CD4-positive, alpha-beta T cell treated with Interleukin-15 for 4 hours (primary cell): ENCODE data around the gene TNNI2.
"Not testable (repeated sequence)": the region's sequence is repeated elsewhere in the genome, so short reads cannot be mapped to it uniquely, and the experiment has no call there.

Experiments
- DNase-seq: peaks from one replicate; pipeline ENCODE4 v3.0.0-alpha.2; 2020; ENCODE audit warnings: low spot score

TNNI2 gene

DNA sequence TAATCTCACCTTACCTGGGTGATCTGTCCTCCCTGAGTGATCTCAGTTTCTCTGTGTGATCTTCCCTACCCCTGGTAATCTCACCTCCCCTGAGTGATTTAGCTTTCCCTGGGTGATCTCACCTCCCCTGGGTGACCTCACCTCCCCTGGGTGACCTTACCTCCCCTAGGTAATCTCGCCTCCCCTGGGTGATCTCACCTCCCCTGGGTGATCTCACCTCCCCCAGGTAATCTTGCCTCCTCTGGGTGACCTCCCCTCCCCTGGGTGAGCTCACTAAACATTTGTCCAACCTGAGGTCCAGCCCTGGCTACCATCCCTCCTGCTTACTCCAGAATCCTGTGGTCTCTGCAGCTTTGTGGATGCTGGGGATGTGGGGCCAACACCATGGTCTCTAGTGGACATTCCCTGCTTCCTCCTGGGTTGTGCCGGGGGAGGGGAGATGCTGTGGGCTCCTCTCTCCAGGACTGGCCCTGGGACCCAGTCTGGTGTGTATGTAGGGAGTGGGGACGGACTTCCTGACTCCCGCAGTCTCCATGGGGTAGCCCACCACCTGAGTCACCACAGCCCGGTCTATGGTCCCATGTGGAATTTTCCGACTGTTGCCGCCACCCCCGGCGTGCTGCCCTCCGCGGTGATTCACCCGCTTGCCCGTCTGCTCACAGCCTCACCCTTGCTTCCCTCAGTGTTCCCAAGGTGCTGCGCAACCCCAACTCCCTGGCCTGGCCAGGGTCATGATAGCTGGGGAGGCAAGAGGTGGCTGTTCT is 24.0 kb downstream of the TNNI2 start:
- DNase-seq: no peak

DNA sequence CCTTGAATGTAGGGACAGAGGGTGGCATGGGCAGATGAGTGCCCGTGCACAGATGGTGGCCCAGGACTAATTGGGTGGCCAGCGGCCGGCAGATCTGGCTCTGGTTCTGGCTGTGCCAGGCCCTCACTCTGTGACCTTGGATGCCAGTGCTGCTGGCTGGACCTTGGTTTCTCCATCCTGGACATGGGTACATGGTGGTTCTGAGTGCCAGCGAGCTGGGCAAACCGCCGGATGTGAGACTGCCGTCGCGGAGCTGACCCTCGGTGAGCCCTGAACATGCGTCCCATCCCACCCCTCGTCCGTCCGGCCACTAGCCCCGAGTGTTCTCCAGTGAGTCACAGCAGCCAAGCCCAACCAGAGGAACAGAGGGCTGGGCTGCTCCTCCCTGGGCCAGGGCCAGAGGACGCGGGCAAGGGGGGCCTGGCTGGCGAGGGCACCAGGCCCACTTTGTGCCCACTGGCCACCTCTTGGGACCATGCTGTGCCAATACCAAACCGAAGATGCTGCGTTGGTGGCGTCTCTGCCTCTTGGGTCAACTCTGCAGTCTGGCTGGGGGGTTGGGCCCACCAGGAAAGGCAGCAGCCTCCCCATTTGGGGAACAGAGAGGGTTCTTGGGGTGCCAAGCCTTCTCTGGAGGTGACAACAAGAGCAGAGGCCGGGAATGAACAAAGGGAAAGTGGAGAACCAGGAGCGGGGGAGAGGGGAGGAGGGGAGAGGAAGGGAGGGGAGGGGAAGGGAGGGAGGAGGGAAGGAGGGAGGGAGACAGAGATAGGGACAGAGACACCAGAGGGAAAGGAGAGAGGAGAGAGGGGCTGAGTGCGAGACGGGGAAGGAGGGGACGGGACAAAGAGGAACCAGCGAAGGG is 24.8 kb downstream of the TNNI2 start:
- no peak for DNase-seq

DNA sequence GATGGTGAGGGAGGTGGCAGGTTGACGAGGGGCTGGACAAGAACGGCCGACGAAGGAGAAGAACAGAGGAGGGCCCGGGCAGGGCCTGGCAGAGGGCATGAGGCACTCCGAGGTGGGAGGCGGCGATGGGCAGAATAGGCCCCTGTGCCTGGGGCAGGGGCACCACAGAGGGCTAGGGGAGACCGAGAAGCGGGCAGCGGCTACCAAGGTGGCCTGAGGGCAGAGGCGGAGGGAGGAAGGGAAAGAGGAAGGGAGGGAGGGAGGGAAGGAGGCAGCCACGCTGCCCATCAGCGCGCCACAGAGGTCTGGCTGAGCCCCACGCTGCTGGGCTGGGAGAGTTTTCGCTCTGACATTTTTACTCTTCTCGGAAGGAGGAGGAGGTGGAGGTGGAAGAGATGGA is 25.4 kb downstream of the TNNI2 start:
- no peak for DNase-seq

DNA sequence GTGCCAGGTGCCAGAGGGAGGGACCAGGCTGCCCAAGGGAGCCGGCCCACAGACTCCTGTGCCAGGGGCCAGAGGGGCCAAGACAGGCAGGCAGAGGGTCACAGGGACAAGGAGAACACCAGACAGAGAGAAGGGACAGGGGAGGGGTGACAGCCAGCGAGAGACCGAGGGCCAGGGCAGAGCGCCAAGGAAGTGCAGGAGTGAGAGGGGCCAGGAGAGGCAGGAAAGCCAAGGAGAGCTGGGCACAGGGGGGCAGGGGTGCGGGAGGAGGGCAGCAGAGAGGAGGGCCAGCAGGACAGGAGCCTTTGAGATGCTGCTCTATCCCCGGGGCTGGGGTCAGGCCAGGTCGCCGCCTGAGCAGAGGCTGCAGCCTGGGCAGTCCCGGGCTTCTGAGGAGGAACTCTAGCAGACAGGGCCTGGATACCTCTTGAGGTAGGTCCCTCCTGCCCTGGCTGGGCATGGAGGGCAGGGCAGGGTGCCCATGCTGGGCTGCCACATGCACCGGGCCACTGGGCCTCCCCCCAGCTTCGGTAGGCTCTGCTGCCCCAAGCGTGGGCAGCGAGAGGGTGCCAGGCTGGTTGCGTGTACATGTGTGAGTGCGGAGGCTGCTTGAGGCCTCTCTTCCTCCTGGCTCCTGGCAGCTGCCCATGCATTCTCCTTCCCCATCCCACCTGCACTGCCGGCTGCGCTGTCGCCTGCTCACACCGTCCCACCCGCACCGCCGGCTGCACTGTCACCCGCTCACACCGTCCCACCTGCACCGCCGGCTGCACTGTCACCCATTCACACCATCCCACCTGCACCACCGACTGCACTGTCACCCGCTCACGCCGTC is 26.3 kb downstream of the TNNI2 start:
- DNase-seq: no peak

DNA sequence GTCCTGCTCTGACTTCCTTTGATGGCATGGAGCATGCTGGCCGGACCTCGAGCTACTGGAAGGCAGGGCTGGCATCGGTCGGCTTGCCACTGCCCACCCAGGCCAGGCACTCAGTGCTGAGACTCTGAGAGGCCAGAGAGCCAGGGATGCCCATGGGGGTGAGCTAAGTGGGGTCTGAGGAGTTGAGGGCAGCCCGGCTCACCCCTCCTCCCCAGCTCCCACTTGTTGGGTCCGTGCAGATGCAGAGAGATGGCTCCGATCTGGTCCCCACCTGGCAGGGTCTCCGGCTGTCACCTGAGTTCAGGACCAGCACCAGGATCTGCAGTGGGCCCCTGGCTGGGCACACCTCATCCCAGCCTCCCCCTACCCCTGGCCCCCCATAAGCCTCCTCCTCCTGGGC is 27.4 kb downstream of the TNNI2 start:
- no peak for DNase-seq

DNA sequence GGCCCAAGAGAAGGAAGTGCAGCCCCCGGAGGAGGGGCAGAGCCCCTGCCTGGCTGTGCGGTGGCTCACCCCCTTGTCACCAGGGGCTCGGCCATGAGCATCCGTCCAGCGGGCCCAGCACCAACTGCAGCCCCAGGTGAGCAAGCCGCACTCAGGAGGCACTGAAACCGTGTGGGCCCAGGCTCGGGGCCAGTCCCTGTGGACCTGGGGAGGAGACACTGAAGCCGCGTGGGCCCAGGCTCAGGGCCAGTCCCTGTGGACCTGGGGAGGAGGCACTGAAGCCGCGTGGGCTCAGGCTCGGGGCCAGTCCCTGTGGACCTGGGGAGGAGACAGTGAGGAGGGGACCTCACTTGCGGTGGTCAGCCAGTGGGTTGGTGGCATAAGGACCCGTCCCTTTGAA is 28.0 kb downstream of the TNNI2 start:
- DNase-seq: no peak

DNA sequence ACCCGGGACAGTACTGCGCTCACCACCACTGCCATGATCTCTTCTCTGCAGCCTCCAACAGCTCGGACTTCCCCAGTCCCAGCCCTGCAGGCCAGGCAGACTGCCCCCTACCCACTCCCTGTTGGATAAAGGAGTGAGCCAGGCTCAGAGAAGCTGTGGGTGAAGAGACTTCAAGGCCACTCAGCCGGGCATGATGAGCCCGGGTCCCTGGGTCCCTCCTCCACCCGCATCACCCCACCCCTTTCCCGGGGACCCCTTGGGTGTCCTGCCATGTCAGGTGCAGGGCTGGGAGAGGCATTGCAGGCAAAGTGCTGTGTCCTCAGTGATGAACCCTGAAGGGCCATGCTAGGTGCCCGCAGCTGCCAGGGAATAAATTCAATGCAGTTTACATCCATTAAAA is 28.6 kb downstream of the TNNI2 start:
- DNase-seq: no peak

DNA sequence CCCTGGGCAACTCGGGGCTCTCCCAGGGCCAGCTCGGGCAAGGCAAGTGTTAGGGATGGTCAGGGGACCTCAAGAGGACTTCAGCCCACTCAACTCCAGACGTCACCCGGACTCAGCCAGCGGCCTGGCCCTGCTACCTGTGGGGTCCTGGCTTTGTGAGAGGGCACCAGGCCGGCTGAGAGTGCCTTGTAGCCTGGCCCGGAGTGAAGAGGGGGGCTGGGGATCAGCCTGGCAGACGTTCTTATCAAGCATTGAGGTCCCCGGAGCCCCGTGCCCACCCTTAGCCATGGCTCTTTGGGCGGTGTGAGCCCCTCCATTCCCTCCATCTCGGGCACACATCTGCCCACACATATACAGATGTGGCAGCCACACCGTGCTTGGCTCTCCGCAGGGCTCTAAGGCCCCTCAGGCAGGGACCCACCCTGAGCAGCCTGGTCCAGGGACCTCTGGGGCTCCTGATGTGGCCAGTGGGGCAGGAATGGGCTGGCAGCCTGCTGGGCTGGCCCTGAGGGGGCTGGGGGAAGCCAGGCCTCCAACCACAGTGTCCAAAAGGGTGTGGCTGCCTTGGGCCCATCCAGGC is 29.4 kb downstream of the TNNI2 start:
- DNase-seq: no peak

DNA sequence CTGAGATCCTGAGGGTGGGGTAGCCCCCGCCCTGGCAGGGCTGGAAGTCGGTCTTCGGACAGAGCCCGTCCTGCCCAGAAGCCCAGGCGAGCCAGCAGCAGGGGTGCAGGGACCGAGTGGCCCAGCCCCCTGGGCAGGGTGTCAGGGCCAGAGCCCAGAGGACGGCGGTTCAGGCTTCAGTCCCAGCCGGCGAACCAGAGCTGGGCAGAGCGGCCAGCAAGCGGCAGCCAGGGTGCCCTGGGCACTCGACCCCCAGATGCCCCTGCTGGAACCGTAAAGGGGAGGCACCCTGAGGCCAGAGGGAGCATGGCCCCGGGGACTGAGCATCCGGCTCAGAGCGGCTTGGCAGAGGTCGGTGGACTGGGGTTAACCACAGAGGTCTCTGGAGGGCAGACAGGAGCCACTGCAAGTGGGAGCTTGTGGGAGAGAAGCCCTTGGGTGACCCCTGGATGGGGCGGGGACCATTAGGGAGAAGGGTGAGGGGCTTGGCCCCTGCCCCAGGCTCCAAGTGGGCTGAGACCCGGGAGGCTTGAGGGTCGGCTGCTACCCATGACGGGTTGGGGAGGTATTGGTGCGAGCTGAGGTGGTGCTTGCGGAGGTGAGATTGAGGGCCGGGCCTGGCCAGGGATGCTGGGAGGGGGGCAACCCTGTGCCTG is 30.0 kb downstream of the TNNI2 start:
- no peak for DNase-seq

DNA sequence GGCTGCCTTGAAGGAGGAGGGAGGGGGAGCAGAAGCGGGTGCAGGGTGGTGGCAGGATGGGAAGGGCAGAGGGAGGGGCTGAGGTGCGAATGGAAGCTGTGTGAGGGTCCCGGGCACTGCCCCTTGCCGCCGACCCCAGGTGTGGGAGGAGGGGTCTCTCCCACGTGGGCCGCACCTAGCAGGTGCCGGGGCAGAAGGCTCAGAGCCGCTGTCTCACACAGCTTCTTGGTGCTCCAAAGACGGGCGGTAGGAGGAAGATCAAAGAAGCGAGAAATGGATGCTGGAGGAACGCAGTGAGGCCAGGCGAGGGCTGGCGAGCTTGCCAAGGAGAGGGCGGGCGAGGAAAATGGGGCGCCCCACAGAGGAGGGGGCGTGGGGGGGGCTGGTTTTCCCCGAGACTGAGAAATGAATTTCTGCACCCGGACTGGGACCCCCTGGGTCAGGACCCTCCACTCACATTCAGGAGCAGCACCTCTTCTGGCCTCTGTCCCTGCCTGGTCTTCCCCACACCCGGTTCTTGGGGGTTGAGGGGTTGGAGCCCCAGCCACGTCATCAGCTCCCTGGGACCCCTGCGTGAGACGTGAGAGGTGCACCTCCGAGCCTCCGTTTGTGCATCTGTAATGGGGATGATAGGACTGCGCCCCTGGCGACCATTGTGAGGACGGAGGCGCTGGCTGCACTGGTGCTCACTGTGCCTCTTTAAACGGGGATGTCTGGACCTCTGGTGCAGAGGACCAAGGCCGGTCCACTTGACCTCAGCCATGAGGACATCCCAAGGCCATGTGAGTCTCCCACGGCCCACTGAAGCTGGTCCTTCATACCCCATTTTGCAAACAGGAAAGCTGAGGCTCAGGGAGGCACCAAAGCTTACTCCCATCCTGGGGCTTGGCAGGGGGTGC is 30.9 kb downstream of the TNNI2 start:
- no peak for DNase-seq

DNA sequence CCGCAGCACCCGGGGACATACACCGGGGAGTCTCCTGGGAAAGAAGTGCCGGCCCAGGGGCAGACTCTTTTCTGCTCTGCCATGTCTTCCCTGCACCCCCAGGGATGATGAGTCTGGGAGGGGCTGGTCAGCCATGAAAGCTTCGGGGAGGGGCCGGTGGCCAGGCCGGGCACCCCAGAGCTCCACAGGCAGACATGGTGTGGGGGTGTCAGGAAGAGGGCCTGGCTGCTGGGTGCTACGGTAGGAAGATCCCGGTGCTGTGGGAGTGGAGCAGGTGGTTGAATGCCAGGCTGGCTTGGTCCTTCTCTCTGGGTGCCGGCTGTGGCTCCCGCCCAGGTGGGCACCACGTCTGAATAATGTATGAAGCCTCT is 31.5 kb downstream of the TNNI2 start:
- DNase-seq: no peak

DNA sequence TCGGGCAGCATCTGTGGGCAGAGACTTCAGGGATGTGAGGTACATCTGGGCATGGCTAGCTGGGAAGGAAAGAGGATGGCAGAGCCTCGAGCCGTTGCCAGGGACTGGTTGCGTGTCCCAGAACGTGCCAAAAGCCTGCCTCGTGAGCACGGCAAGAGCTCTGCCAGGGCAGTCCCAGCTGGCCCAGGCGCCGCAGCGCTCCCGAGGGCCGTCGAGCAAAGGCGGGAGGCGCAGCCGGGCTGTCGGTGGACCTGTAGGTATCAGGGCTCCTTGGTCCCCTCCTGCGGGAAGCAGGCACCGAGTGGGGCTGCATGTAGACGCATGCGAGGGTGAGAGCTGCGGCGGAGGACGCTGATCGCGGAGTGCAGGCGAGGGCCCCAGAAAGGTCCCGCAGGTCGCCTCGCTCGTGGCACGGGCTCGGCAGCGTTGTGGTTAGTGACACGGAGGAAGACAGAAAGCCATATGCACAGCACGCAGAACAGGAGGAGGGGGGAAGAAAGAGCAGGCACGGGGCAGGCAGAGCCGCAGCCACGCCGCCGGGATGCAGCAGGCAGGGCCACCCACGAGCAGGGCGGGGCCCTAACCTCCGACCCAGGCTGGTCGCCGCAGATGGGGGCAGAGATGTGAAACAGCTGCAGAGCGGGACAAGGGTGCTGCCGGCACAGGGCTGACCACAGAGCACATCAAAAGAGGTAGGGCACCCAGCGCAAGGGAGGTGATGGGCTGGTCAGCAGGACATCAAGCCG is 32.1 kb downstream of the TNNI2 start:
- peak; percentile 42 for DNase-seq

DNA sequence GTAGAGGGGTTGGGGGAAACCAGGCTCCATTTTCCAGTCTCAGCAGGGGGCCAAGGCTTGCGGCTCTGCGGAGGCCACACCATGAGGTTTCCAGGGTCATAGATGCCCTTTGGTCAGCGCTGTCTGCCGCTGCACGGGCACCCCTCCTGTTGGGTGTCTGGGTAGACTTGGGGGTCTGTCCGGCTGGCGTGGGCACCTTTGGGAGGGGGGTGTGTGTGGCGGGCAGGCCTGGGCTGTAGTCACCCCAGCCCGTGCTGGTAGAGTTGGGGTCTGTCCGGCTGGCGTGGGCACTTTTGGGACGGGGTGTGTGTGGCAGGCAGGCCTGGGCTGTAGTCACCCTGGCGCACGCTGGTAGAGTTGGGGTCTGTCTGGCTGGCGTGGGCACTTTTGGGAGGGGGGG is 32.8 kb downstream of the TNNI2 start:
- no peak for DNase-seq

DNA sequence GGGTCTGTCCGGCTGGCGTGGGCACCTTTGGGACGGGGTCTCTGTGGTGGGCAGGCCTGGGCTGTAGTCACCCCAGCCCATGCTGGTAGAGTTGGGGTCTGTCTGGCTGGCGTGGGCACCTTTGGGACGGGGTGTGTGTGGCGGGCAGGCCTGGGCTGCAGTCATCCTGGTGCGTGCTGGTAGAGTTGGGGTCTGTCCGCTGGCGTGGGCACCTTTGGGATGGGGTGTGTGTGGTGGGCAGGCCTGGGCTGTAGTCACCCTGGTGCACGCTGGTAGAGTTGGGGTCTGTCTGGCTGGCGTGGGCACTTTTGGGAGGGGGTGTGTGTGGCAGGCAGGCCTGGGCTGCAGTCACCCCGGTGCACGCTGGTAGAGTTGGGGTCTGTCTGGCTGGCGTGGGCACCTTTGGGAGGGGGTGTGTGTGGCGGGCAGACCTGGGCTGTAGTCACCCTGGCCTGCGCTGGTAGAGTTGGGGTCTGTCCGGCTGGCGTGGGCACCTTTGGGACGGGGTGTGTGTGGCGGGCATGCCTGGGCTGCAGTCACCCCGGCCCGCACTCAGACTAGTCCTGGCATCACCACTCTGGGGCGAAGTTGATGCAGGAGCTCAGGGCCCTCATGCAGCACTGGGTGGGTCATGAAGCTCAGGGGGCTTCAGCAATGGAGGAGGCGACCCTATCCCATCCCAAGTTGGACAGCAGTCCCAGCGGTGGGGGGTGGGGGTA is 33.6 kb downstream of the TNNI2 start:
- no peak for DNase-seq

DNA sequence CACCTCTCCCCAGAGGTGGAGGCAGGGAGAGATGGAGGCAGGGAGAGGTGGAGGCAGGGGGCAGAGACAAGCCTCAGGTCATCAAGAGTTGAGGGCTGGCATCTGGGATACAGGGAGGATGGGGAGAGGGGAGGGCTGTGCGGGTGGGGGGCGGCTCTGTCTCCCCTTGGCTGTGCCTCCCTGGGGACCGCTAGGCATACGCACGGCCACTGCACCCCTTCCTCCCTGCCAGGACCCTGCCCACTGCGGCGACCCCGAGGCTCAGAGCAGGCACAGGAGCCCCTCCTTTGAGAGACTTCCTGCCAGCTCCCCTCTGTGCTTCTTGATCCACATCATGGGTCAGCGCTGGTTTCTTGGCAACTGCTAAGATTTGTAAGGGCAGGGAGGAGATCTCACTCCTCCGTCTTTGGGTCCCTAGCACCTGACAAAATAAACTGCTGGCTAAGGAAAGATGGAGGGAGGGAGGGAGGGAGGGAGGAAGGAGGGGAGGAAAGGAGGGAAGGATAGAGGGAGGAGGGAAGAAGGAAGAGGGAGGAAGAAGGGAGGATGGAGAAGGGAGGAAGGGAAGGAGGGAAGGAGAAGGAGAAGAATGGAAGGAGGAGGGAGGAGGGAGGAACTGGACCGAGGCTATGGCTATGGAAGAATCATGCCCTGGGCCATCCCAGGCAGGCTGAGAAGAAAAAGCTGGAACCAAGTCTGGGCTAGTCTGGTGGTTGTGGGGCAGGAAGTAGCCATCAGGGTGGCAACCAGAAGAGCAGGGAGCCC is 34.4 kb downstream of the TNNI2 start:
- DNase-seq: no peak

DNA sequence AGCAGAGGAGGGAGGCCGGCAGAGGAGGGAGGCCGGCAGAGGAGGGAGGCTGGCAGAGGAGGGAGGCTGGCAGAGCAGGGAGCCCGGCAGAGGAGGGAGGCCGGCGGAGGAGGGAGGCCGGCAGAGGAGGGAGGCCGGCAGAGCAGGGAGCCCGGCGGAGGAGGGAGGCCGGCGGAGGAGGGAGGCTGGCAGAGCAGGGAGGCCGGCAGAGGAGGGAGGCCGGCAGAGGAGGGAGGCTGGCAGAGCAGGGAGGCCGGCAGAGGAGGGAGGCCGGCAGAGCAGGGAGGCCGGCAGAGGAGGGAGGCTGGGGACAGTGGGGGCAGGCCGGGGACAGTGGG is 35.0 kb downstream of the TNNI2 start:
- DNase-seq: not testable (repeated sequence)

DNA sequence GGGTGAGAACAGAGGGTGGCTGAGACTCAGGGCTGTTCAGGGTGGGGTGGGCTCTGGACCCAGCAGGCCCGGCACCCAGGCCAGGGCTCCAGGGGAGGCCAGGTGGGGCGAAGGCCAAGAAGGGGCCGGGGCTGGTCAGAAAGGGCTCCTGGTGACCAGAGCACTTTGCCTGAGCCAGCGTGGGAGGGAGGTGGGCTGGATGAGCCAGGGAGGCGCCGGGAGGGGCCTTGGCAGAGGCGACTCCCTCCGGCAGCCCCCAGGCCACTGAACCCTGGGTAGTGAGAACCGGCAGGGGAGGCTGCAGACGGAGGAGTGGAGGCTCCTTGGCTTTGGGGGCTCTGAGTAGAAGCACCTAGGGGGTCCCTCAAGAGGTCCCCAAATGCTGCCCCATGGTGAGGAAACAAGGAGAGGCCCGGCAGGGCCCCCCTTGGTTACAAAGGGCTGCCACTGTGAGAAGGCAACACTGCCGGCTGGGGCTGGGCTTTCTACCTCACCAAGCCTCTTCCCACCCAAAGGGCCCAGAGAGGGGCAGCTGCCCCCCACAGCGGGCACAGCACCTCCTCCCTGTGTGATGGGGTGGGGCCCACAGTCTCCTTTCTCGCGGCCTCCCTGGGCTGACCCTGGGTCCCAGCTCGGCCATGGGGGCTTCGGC is 35.8 kb downstream of the TNNI2 start:
- not testable (repeated sequence) for DNase-seq
